ENCODE results near the gene PRND. TPM values are rescaled to one million over a fixed set of nuclear protein-coding genes. Genes with fewer than 3 reads are reported as not detected.

The PRND gene
- total and polyA plus RNA-seq, 2 of the 4 experiments (the other 2 are of a cell fraction) = not detected

- H2BK20ac ChIP-seq (ENCODE audit: low read depth, low read length) = no peak overlapping the region
- ChIA-PET POLR2A (ENCODE audit: unreplicated experiment) (no interaction called here), CTCF (no interaction called here)
- intact Hi-C loops (cut with micrococcal nuclease) (no loop called here), in situ Hi-C loops (cut with MboI; ENCODE audit: low sequenced_read_pairs) (loop anchor here (5.0 kb wide), 1 partner anchor 474 kb away; no protein-coding TSS in a partner anchor), dilution Hi-C loops (cut with HindIII; ENCODE audit: low sequenced_read_pairs, unreplicated experiment) (no loop called here)
- H3K56ac ChIP-seq (ENCODE audit: extremely low read depth, insufficient read depth, low read length) = no peak overlapping the region
- H3K4me2 ChIP-seq (ENCODE audit: low read depth, low read length) = no peak overlapping the region
- ATAC-seq (ENCODE audit: low read depth) (no peak), DNase-seq (no peak)
- peaks cover 3% of the 10 kb centered on the region; the same call in 1 of the 2 replicates for H3K9me3 ChIP-seq (ENCODE audit: control insufficient read depth, insufficient read depth, low read length)
- H2AK9ac ChIP-seq (replicated peaks; ENCODE audit: low read depth, low read length, poor library complexity) = no peak overlapping the region
- no peak overlapping the region for H4K5ac ChIP-seq (ENCODE audit: low read depth, low read length)
- no peaks in the 10 kb centered on the region for H4K20me1 ChIP-seq (ENCODE audit: insufficient read depth, low read length)
- TF ChIP-seq CEBPB (IDR thresholded peaks at IDR 0.05; ENCODE audit: low read depth, low read length) = no peak
- TF ChIP-seq ELK1 (IDR thresholded peaks at IDR 0.05; ENCODE audit: borderline replicate concordance, low read depth, low read length) = no peak
- no peak for TF ChIP-seq MAFK (IDR thresholded peaks at IDR 0.05; ENCODE audit: low read depth, low read length)
- no peak for TF ChIP-seq FOS (IDR thresholded peaks at IDR 0.05; ENCODE audit: low read depth, low read length)
- no peak for TF ChIP-seq MXI1 (IDR thresholded peaks at IDR 0.05; ENCODE audit: borderline replicate concordance, low read depth, low read length)
- no peak for TF ChIP-seq CHD1 (IDR thresholded peaks at IDR 0.05; ENCODE audit: low read depth, low read length)
- no peak for TF ChIP-seq RAD21 (IDR thresholded peaks at IDR 0.05; ENCODE audit: low read length)
- no peak for TF ChIP-seq RCOR1 (IDR thresholded peaks at IDR 0.05; ENCODE audit: insufficient replicate concordance, low read length)
- TF ChIP-seq CTCF (conservative IDR thresholded peaks at IDR 0.05; ENCODE audit: low read depth, low read length) = no peak
- TF ChIP-seq NFE2L2 (IDR thresholded peaks at IDR 0.05; ENCODE audit: low read depth, low read length) = no peak
- TF ChIP-seq BHLHE40 (IDR thresholded peaks at IDR 0.05; ENCODE audit: low read depth, low read length) = no peak
- TF ChIP-seq SMC3 (IDR thresholded peaks at IDR 0.05; ENCODE audit: low read depth, low read length) = no peak
- no peak for TF ChIP-seq USF2 (IDR thresholded peaks at IDR 0.05; ENCODE audit: low read depth, low read length)
- TF ChIP-seq MAZ (IDR thresholded peaks at IDR 0.05; ENCODE audit: borderline replicate concordance, low read depth, low read length) = no peak
- no peak for TF ChIP-seq POLR2A (IDR thresholded peaks at IDR 0.05; ENCODE audit: low read depth, low read length)
- no peak for TF ChIP-seq RFX5 (IDR thresholded peaks at IDR 0.05; ENCODE audit: low read depth, low read length)
- H4K91ac ChIP-seq (ENCODE audit: insufficient read depth, low read depth, low read length) = no peak overlapping the region
- H3K79me1 ChIP-seq (ENCODE audit: low read depth in 1 of 2, low read length in 2 of 2) = no peaks in the 10 kb centered on the region
- H3K9ac ChIP-seq (ENCODE audit: low read depth, low read length) = no peak overlapping the region
- H2BK15ac ChIP-seq (ENCODE audit: low read depth, low read length) = no peak overlapping the region
- H3K4me3 ChIP-seq (ENCODE audit: insufficient read depth, low read depth, low read length) = no peak overlapping the region
- no peak overlapping the region for H2AK5ac ChIP-seq (ENCODE audit: low read depth, low read length)
- no TSS peak for BruUV-seq (replicated peaks)
- no peaks in the 10 kb centered on the region for H3K36me3 ChIP-seq (ENCODE audit: control insufficient read depth, insufficient read depth, low read length)
- WGBS, 2 experiments (ENCODE audit: extremely low coverage in 2 of 2, insufficient read length in 1 of 2) = no CpG with 5 or more reads among the region's 5 CpGs
- no peak overlapping the region for H3K27ac ChIP-seq (ENCODE audit: insufficient read depth, low read length)
- no peak overlapping the region for H2BK120ac ChIP-seq (ENCODE audit: low read depth, low read length)
- no peak overlapping the region for H3K23ac ChIP-seq (ENCODE audit: low read depth, low read length)
- no peak overlapping the region for H4K8ac ChIP-seq (ENCODE audit: low read depth in 2 of 2, low read length in 2 of 2)
- H3K9me1 ChIP-seq (ENCODE audit: insufficient read depth, low read length) = no peaks in the 10 kb centered on the region
- no peak overlapping the region for H2BK5ac ChIP-seq (ENCODE audit: low read depth, low read length, poor library complexity, severe bottlenecking)
- no peak overlapping the region for H3K14ac ChIP-seq (replicated peaks; ENCODE audit: low read depth, low read length)
- peaks cover 18% of the 10 kb centered on the region for H3K27me3 ChIP-seq (ENCODE audit: control insufficient read depth, insufficient read depth, low read length)
- no peak overlapping the region for H3K18ac ChIP-seq (ENCODE audit: low read depth, low read length)
- no peaks in the 10 kb centered on the region for H3K4me1 ChIP-seq (ENCODE audit: control insufficient read depth, insufficient read depth, low read length)
- H2AFZ ChIP-seq (replicated peaks; ENCODE audit: low read length, poor library complexity) = no peak overlapping the region
- no peak overlapping the region for H3K4ac ChIP-seq (ENCODE audit: low read depth, low read length)
These were observed 10.2 kb upstream of the PRND start for GRCh38 chr20:4711511-4711910.

Measured in IMR-90 (cell line).